HL-60 (cell line): ENCODE results near the gene ATP1B1.
A peak's percentile ranks its signal among the peaks of the same experiment; 100 is the strongest.

Experiments
- DNase-seq, 2 experiments: peaks; one replicate each; pipeline ENCODE4 v3.0.0-alpha.2; 2010 to 2020; ENCODE audit warnings: low read depth in 1 of 2, low spot score in 1 of 2
- H3K27ac ChIP-seq: fragments of 250-450 bp; sonication (Bioruptor Pico); replicated peaks from 2 replicates; pipeline ENCODE4 v1.5.1; 2020; ENCODE audit warnings: mild to moderate bottlenecking, moderate library complexity
- H3K27me3 ChIP-seq: fragments of 250-450 bp; sonication (Bioruptor Pico); 2 replicates; pipeline ENCODE4 v1.5.1; 2021; ENCODE audit warnings: mild to moderate bottlenecking, moderate library complexity; ENCODE audit not compliant: insufficient read depth, poor library complexity, severe bottlenecking
- H3K4me3 ChIP-seq: replicated peaks from 2 replicates; pipeline ENCODE4 v1.5.1; 2011; ENCODE audit warnings: mild to moderate bottlenecking, control low read depth, low read length; ENCODE audit not compliant: insufficient read depth
- CTCF ChIP-seq: IDR thresholded peaks from one replicate; pipeline ENCODE4 v1.5.1; 2011; ENCODE audit warnings: low read length, control low read depth, inconsistent platforms; ENCODE audit not compliant: insufficient read depth
- GABPA ChIP-seq: IDR thresholded peaks from 2 replicates; pipeline ENCODE4 v1.6.1; 2012; ENCODE audit warnings: low read depth
- POLR2AphosphoS5 ChIP-seq: IDR thresholded peaks from 2 replicates; pipeline ENCODE4 v1.6.1; 2012; ENCODE audit warnings: low read depth
- SPI1 ChIP-seq: IDR thresholded peaks from 2 replicates; pipeline ENCODE4 v1.6.1; 2012; ENCODE audit warnings: low read depth, mild to moderate bottlenecking, borderline replicate concordance
- TF ChIP-seq, protein P1 (sequence below): IDR thresholded peaks from 2 replicates; pipeline ENCODE4 v1.6.1; 2012; ENCODE audit warnings: low read depth; ENCODE audit not compliant: insufficient replicate concordance

ATP1B1 gene

GRCh38 chr1:169160845-169161495, 54.5 kb downstream of the ATP1B1 start:
- H3K27ac ChIP-seq = no peak overlapping the region
- no peak for DNase-seq
- TF ChIP-seq, protein P1, sequence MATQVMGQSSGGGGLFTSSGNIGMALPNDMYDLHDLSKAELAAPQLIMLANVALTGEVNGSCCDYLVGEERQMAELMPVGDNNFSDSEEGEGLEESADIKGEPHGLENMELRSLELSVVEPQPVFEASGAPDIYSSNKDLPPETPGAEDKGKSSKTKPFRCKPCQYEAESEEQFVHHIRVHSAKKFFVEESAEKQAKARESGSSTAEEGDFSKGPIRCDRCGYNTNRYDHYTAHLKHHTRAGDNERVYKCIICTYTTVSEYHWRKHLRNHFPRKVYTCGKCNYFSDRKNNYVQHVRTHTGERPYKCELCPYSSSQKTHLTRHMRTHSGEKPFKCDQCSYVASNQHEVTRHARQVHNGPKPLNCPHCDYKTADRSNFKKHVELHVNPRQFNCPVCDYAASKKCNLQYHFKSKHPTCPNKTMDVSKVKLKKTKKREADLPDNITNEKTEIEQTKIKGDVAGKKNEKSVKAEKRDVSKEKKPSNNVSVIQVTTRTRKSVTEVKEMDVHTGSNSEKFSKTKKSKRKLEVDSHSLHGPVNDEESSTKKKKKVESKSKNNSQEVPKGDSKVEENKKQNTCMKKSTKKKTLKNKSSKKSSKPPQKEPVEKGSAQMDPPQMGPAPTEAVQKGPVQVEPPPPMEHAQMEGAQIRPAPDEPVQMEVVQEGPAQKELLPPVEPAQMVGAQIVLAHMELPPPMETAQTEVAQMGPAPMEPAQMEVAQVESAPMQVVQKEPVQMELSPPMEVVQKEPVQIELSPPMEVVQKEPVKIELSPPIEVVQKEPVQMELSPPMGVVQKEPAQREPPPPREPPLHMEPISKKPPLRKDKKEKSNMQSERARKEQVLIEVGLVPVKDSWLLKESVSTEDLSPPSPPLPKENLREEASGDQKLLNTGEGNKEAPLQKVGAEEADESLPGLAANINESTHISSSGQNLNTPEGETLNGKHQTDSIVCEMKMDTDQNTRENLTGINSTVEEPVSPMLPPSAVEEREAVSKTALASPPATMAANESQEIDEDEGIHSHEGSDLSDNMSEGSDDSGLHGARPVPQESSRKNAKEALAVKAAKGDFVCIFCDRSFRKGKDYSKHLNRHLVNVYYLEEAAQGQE = no peak
- TF ChIP-seq SPI1 (no peak), POLR2AphosphoS5 (no peak)
- no peaks in the 10 kb centered on the region for H3K27me3 ChIP-seq
- no peak overlapping the region for H3K4me3 ChIP-seq

- H3K27me3 ChIP-seq = no peaks in the 10 kb centered on the region
- peak in 1 of 2 experiments; percentile 20 for DNase-seq
- H3K27ac ChIP-seq = no peak overlapping the region
- H3K4me3 ChIP-seq = no peak overlapping the region
- no peak for TF ChIP-seq SPI1
- no peak for TF ChIP-seq POLR2AphosphoS5
- no peak for TF ChIP-seq GABPA
- TF ChIP-seq, protein P1 = no peak
- no peak for TF ChIP-seq CTCF
These were observed 55.2 kb downstream of the ATP1B1 start for GRCh38 chr1:169161496-169162194.

- TF ChIP-seq CTCF (no peak), GABPA (no peak), SPI1 (no peak), POLR2AphosphoS5 (no peak)
- TF ChIP-seq, protein P1 = no peak
- Histone ChIP-seq H3K4me3 (no peak overlapping the region), H3K27me3 (no peaks in the 10 kb centered on the region), H3K27ac (no peak overlapping the region)
- no peak for DNase-seq
These were observed 56.6 kb downstream of the ATP1B1 start for GRCh38 chr1:169163059-169163458.
